Measurements from ENCODE around the gene STAM2.

STAM2 gene

GRCh38 chr2:152071092-152071491 is 104.5 kb downstream of the STAM2 start:
- DNase-seq (ENCODE audit: low read depth in 1 of 2, low spot score in 1 of 2): no peak
- Histone ChIP-seq H3K4me3 (replicated peaks; ENCODE audit: insufficient read depth, low read length) (no peak overlapping the region), H3K27me3 (ENCODE audit: insufficient read depth, poor library complexity, severe bottlenecking) (no peaks in the 10 kb centered on the region), H3K27ac (replicated peaks) (no peak overlapping the region)
- TF ChIP-seq SPI1 (IDR thresholded peaks at IDR 0.05; ENCODE audit: borderline replicate concordance, low read depth) (peak; percentile 75), POLR2AphosphoS5 (IDR thresholded peaks at IDR 0.05; ENCODE audit: low read depth) (no peak)

GRCh38 chr2:152068226-152068625 is 107.3 kb downstream of the STAM2 start:
- Histone ChIP-seq H3K27ac (replicated peaks) (no peak overlapping the region), H3K27me3 (ENCODE audit: insufficient read depth, poor library complexity, severe bottlenecking) (no peaks in the 10 kb centered on the region), H3K4me3 (replicated peaks; ENCODE audit: insufficient read depth, low read length) (no peak overlapping the region)
- no peak for DNase-seq (ENCODE audit: low read depth in 1 of 2, low spot score in 1 of 2)
- TF ChIP-seq CTCF (IDR thresholded peaks at IDR 0.05; ENCODE audit: insufficient read depth, low read length): no peak
- no peak for TF ChIP-seq SPI1 (IDR thresholded peaks at IDR 0.05; ENCODE audit: borderline replicate concordance, low read depth)
- TF ChIP-seq POLR2AphosphoS5 (IDR thresholded peaks at IDR 0.05; ENCODE audit: low read depth): no peak
- TF ChIP-seq REST (IDR thresholded peaks at IDR 0.05; ENCODE audit: insufficient replicate concordance, low read depth): no peak
- TF ChIP-seq GABPA (IDR thresholded peaks at IDR 0.05; ENCODE audit: low read depth): no peak

GRCh38 chr2:152067823-152068222 is 107.7 kb downstream of the STAM2 start:
- Histone ChIP-seq H3K27me3 (ENCODE audit: insufficient read depth, poor library complexity, severe bottlenecking) (no peaks in the 10 kb centered on the region), H3K4me3 (replicated peaks; ENCODE audit: insufficient read depth, low read length) (no peak overlapping the region), H3K27ac (replicated peaks) (no peak overlapping the region)
- TF ChIP-seq CTCF (IDR thresholded peaks at IDR 0.05; ENCODE audit: insufficient read depth, low read length): no peak
- DNase-seq (ENCODE audit: low read depth in 1 of 2, low spot score in 1 of 2): no peak

Measured in HL-60 (cell line).